Ishikawa (cell line): ENCODE results near the gene DPYSL4.
A peak's percentile ranks its signal among the peaks of the same experiment; 100 is the strongest.

ENCODE experiments used
- CEBPB ChIP-seq: IDR thresholded peaks from 2 replicates; pipeline ENCODE4 v1.6.1; 2012
- CREB1 ChIP-seq: IDR thresholded peaks from 2 replicates; pipeline ENCODE4 v1.6.1; 2012; ENCODE audit warnings: low read depth
- EGR1 ChIP-seq: IDR thresholded peaks from 2 replicates; pipeline ENCODE4 v1.6.1; 2012
- EP300 ChIP-seq: IDR thresholded peaks from 2 replicates; pipeline ENCODE4 v1.6.1; 2012; ENCODE audit warnings: borderline replicate concordance
- FOXM1 ChIP-seq: IDR thresholded peaks from 2 replicates; pipeline ENCODE4 v1.6.1; 2012; ENCODE audit warnings: low read depth, borderline replicate concordance
- NFIC ChIP-seq: IDR thresholded peaks from 2 replicates; pipeline ENCODE4 v1.6.1; 2012
- RAD21 ChIP-seq: IDR thresholded peaks from 2 replicates; pipeline ENCODE4 v1.6.1; 2012; ENCODE audit warnings: low read depth
- TAF1 ChIP-seq: IDR thresholded peaks from 2 replicates; pipeline ENCODE4 v1.6.1; 2012; ENCODE audit warnings: low read depth, mild to moderate bottlenecking
- TCF12 ChIP-seq: IDR thresholded peaks from 2 replicates; pipeline ENCODE4 v1.6.1; 2012; ENCODE audit warnings: low read depth
- TEAD4 ChIP-seq: IDR thresholded peaks from 2 replicates; pipeline ENCODE4 v1.6.1; 2012
- YY1 ChIP-seq: IDR thresholded peaks from 2 replicates; pipeline ENCODE4 v1.6.1; 2012; ENCODE audit warnings: low read depth
- ZBTB7A ChIP-seq: IDR thresholded peaks from 2 replicates; pipeline ENCODE4 v1.6.1; 2012; ENCODE audit warnings: low read depth
- TF ChIP-seq, protein P1 (sequence below): IDR thresholded peaks from 2 replicates; pipeline ENCODE4 v1.6.1; 2012
- TF ChIP-seq, protein P2 (sequence below): IDR thresholded peaks from 2 replicates; pipeline ENCODE4 v1.6.1; 2012
- TF ChIP-seq, protein P3 (sequence below): IDR thresholded peaks from 2 replicates; pipeline ENCODE4 v1.6.1; 2012; ENCODE audit warnings: low read depth, mild to moderate bottlenecking

The DPYSL4 gene

DNA sequence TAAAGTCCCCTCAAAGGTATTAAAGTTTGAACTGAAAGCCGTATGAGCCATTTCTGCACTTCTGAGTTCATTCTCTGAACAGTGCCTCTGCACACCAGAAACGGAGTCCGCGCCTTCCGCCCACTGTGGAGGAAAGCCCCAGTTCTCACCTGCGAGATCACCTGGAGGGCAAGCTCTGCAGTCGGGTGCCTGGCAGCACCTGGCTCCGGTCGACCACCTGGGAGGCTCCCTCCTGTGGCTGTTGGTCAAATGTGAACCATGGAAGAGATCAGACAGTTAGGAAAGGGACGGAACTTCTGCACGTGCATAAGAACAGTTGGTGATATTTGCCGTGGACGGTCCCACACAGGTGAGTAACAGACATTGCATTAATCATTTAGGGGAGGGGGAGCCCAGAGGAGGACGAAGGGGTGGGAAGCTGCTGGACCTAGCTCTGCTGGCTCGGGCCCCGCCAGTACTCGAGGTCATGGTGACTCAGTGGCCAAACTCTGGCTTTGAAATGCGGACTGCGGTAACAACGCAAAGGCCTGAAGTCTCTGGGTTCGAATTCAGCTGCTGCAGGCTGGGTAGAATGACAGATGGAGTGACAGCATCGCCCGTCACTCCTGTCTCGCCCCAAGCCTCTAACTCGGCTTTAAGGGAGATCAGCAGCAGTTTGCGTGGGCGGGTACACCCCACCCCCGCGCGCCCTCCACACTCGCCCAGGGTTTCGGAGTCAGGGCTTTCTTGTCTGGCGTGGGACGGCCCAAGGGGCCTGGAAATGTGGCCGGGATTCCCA lies 1.7 kb upstream of the DPYSL4 start:
- no peak for TF ChIP-seq TAF1
- peak; percentile 58 for TF ChIP-seq EGR1
- no peak for TF ChIP-seq EP300
- TF ChIP-seq ZBTB7A: no peak
- no peak for TF ChIP-seq NFIC

DNA sequence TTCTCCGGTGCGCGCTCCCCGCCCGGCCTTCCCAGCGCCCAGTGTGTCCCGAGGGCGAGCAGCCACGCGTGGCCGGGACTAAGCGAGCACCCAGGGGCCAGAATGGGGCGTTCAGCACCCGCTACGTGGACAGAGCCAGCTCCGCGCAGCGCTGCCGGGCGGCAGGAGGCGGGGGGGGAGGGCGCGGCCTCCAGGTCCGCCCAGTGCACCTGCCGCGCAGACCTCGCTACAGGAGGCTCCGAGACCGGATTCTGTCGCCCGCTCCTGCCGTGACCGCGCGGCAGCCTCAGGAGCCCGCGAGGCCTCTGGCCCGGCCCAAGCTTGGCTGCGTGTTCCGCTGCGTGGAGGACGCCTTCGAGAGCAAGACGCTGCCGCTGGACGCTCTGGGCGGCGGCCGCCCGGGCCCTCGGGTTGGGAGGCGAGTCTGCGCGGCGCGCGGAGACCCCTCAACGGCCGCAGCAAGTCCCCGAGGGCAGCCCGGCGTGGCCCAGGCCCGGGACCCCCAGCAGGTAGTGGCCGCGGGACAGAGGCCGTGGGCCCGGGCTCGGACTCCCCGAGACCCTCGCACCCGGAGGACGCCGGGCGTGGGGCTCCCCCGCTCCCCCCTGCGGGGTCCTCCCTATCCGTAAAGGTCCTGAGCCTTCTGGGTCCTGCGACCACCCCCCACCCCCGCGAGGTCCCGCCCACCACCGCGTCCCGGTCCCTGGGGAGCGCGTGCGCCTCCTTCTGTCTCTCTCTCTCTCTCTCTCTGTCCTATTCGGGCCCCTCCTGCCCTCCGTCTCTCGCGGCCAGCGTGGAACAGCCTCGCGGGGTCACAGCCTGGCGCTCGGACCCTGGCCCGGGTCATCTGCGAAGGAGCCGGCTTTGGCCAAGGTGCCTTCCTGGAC lies 904 bp upstream of the DPYSL4 start:
- TF ChIP-seq CEBPB: no peak
- TF ChIP-seq, protein P1, sequence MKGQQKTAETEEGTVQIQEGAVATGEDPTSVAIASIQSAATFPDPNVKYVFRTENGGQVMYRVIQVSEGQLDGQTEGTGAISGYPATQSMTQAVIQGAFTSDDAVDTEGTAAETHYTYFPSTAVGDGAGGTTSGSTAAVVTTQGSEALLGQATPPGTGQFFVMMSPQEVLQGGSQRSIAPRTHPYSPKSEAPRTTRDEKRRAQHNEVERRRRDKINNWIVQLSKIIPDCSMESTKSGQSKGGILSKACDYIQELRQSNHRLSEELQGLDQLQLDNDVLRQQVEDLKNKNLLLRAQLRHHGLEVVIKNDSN: peak; percentile 35; the same call in 1 of the 2 replicates
- no peak for TF ChIP-seq EP300
- no peak; the same call in 1 of the 2 replicates for TF ChIP-seq TAF1
- TF ChIP-seq, protein P2, sequence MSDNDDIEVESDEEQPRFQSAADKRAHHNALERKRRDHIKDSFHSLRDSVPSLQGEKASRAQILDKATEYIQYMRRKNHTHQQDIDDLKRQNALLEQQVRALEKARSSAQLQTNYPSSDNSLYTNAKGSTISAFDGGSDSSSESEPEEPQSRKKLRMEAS: peak; percentile 92
- TF ChIP-seq FOXM1: no peak
- peak; percentile 52 for TF ChIP-seq TEAD4
- TF ChIP-seq ZBTB7A: 0 out of 2 replicates have a peak, but pooled peaks have one; percentile 0
- TF ChIP-seq, protein P3, sequence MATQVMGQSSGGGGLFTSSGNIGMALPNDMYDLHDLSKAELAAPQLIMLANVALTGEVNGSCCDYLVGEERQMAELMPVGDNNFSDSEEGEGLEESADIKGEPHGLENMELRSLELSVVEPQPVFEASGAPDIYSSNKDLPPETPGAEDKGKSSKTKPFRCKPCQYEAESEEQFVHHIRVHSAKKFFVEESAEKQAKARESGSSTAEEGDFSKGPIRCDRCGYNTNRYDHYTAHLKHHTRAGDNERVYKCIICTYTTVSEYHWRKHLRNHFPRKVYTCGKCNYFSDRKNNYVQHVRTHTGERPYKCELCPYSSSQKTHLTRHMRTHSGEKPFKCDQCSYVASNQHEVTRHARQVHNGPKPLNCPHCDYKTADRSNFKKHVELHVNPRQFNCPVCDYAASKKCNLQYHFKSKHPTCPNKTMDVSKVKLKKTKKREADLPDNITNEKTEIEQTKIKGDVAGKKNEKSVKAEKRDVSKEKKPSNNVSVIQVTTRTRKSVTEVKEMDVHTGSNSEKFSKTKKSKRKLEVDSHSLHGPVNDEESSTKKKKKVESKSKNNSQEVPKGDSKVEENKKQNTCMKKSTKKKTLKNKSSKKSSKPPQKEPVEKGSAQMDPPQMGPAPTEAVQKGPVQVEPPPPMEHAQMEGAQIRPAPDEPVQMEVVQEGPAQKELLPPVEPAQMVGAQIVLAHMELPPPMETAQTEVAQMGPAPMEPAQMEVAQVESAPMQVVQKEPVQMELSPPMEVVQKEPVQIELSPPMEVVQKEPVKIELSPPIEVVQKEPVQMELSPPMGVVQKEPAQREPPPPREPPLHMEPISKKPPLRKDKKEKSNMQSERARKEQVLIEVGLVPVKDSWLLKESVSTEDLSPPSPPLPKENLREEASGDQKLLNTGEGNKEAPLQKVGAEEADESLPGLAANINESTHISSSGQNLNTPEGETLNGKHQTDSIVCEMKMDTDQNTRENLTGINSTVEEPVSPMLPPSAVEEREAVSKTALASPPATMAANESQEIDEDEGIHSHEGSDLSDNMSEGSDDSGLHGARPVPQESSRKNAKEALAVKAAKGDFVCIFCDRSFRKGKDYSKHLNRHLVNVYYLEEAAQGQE: peak; percentile 100
- no peak for TF ChIP-seq EGR1
- TF ChIP-seq RAD21: peak; percentile 27; the same call in 1 of the 2 replicates
- peak; percentile 45; the same call in 1 of the 2 replicates for TF ChIP-seq NFIC
- TF ChIP-seq YY1: 0 out of 2 replicates have a peak, but pooled peaks have one; percentile 30
- peak; percentile 76 for TF ChIP-seq TCF12
- TF ChIP-seq CREB1: no peak

DNA sequence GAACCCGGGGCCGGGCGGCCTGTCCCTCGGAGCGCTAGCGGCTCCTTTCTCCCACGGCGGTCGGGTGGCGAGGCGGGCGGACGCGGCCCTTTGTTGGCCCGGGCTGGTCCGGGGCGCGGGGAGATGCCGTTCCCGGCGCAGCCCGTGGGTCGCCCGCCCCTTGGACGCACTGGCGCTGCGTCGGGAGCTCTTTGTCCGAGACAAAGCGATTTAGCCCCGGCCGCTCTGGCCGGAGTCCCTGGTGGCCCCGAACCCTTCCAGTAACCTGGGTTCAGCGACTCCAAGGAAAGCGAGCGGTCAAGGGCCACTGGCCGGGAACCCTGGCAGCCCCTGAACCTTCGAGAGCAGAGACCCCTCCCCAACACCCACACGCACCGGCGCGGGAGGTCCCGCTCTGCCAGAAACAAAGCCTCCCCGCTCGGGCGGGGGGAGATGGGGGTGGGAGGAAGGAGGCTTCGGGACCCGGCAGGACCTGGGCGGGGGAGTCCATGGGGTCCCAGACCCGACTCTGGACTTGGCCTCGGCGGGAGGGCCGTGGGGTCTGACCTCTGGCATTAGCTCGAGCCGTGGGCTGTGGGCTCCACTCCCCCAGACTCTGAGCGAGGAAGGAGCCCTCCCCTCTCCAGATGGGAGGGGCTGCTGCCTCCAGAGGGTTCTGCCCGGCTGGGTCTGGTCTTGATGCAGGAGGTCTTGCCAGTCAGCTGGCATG lies 836 bp downstream of the DPYSL4 start:
- TF ChIP-seq ZBTB7A (no peak), TEAD4 (no peak), EGR1 (no peak), NFIC (no peak), CREB1 (no peak), RAD21 (no peak)
- TF ChIP-seq, protein P3: no peak

DNA sequence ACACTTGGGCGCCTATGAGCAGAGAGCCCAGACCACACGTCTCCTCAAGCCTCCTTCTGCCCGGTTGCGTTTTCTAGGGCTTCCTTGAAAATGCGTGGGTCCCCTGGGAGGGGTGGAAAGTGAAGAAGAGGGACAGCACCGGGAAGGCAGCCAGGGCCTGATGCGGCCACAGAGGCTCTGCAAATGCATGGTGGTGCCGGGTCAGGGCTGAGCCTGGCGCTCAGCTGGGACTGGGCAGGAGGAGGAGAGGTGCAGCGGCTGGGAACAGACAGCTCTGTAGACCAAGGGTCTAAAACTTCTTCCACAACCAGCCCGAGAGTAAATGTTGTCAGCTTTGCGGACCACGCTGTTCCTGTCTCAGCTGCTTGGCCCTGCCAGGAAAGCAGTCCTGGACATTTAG lies 1.6 kb downstream of the DPYSL4 start:
- no peak for TF ChIP-seq EGR1
- TF ChIP-seq RAD21: no peak
- TF ChIP-seq, protein P3: no peak
- no peak for TF ChIP-seq TCF12
- TF ChIP-seq YY1: no peak
- TF ChIP-seq ZBTB7A: no peak
- TF ChIP-seq CREB1: no peak
- no peak for TF ChIP-seq NFIC
- no peak for TF ChIP-seq EP300
- TF ChIP-seq CEBPB: no peak
